ENCODE measurements around the gene PCNX3.

The PCNX3 gene

DNA sequence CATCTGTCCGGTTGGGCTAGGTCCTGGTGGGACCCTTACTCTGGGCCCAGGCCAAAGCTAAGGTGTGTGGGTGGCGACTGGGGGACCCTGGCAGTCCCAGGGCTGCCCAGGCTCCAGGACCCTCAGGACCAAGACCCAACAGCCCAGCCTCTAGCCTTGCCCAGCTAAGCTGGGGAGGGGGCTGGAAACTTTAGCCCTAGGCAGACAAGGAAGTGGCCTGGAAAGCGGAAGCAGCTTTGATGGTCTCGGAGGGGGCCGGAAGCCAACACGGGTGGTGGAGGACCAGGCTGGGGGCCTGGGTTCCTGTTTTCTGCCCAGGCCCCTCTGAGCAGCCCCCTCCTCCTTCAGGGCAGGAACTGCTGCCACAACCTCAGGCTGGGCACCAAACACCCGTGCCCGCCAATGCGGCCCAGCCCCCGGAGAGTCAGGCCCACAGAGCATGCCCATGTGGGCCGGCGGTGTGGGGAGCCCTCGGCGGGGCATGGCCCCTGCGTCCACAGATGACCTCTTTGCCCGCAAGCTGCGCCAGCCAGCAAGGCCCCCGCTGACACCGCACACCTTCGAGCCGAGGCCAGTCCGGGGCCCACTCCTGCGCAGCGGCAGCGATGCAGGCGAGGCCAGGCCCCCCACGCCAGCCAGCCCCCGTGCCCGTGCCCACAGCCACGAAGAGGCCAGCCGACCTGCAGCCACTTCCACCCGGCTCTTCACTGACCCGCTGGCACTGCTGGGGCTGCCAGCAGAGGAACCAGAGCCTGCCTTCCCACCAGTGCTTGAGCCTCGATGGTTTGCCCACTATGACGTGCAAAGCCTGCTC is 25.1 kb downstream of the PCNX3 start:
- no peak for DNase-seq (ENCODE audit: low read depth)

DNA sequence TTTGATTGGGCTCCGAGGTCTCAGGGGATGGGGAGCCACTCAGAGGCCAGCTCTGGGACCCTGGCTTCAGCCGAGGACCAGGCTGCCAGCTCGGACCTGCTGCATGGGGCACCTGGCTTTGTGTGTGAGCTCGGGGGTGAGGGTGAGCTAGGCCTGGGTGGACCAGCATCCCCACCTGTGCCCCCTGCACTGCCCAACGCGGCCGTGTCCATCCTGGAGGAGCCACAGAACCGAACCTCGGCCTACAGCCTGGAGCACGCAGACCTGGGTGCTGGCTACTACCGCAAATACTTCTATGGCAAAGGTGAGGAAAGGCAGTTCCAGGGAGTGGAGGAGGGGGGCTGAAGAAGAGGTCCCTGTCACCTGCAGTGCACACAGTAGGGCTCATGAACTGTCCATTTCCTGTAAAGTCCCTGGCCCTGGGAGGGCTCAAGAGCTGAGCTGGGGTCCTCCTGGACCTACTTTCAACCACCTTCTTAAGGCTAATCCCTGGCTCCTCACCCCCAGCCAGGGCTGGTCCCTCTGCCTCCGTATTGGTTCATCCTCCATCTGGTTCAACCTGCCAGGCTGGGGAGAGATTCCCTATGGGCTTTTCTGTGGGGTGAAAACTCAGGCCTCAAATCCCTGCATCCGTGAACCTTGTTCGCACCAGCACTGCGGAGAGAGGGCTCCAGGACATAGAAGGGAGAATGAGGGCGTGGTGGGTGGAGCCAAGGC is 25.9 kb downstream of the PCNX3 start:
- no peak for DNase-seq (ENCODE audit: low read depth)

DNA sequence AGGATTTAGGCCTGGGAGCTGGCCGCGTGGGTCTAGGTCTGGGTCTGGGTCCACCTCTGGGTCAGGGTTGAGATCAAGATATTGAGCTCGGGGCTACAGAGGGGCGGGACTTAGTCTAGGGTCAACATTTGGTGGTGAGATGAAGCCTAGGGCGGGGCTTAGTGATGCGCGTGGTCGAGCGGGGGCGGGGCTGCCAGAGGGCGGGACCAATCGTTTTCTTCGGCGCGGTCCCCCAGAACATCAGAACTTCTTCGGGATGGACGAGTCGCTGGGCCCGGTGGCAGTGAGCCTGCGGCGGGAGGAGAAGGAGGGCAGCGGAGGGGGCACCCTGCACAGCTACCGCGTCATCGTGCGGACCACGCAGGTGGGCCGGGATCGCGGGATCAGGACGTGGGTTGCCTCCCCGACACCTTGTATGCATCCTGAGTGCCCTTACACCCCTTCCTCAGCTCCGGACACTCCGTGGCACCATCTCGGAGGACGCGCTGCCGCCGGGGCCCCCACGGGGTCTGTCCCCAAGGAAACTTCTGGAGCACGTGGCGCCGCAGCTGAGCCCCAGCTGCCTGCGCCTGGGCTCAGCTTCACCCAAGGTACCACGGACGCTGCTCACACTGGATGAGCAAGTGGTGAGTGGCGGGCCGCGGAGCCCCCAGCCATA is 26.6 kb downstream of the PCNX3 start:
- DNase-seq (ENCODE audit: low read depth), result no peak

DNA sequence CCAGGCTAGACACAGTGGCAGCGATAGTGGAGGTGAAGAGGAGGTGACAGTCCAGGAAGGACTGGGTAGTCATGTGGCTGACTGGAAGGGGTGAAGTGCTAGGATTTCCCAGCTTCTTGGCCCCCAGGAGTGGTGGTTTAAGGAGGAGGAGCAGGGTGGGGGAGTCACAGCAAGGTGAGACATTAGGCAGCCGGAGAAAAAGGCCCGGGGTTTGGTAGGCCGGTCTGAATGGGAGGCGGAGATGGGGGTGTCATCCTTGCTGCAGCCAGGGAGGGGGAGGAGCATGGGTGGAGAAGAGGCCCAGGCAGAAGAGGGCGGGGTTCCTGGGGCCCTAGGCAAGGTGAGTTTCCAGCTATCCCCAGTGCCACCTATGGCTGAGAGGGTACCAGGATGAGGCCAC is 28.4 kb downstream of the PCNX3 start:
- DNase-seq (ENCODE audit: low read depth), result no peak

DNA sequence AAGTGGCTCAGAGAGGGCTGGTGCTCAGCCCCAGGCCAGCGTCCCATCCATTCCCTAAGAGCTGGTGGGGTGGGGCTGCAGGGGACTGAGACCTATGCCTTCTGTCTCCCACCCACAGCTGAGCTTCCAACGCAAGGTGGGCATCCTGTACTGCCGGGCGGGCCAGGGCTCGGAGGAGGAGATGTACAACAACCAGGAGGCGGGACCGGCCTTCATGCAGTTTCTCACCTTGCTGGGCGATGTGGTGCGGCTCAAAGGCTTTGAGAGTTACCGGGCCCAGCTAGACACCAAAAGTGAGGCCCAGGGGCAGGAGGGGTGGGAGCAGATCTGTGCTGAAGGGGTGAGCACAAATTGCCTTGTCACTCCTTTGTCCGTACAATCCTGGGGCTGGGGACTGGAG is 29.3 kb downstream of the PCNX3 start:
- DNase-seq (ENCODE audit: low read depth), result no peak

DNA sequence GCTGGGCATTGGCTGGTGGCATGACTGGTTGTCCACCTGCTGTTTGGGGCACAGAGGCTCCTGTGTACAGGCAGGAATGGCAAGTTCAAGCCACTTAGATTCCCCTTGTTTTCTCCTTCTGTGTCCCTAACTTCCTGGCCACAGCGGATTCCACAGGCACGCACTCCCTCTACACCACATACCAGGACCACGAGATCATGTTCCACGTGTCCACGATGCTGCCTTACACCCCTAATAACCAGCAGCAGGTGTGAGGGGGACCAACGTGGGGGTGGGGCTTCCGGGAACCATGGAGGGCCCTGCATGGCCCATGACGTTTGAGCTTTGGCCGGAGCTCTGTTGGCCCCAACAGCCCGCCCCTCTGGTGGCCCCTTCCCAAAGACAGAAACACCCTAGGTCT is 30.1 kb downstream of the PCNX3 start:
- no peak for DNase-seq (ENCODE audit: low read depth)

DNA sequence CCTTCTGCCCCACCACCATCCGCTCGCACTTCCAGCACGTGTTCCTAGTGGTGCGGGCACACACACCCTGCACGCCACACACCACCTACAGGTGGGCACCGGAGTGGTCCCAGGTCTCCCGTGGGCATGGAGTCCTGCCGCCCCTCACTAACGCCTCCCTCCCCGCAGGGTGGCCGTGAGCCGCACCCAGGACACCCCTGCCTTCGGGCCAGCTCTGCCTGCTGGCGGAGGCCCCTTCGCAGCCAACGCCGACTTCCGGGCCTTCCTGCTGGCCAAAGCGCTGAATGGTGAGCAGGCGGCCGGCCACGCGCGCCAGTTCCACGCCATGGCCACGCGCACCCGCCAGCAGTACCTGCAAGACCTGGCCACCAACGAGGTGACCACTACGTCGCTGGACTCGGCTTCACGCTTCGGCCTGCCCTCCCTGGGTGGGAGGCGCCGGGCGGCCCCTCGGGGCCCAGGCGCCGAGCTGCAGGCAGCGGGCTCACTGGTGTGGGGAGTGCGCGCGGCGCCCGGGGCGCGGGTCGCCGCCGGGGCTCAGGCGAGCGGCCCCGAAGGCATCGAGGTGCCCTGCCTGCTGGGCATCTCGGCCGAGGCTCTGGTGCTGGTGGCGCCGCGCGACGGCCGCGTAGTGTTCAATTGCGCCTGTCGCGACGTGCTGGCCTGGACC is 30.8 kb downstream of the PCNX3 start:
- DNase-seq (ENCODE audit: low read depth), result no peak

DNA sequence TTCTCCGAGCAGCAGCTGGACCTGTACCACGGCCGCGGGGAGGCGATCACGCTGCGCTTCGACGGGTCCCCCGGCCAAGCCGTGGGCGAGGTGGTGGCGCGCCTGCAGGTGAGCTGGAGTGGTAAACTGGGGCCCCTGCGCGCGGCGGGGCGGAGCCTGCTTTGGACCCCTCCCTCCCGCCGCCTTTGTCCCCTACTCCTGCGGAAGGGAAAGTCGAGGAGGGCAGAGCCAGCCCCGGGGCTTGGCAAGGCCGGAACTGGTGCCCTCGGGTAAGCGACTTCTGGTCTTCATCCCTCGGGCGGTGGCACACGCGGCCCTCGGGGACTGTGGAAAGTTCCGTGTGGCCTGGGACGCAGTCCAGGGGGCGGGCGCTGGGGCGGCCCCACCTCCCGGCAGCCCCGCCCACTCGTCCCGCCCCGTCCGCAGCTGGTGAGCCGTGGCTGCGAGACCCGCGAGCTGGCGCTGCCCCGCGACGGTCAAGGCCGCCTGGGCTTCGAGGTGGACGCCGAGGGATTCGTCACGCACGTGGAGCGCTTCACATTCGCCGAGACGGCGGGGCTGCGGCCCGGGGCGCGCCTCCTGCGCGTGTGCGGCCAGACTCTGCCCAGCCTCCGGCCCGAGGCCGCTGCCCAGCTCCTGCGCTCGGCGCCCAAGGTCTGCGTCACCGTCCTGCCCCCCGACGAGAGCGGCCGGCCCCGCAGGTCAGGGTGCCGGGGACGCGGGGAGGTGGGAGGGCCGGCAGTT is 31.6 kb downstream of the PCNX3 start:
- DNase-seq (ENCODE audit: low read depth), result no peak

DNA sequence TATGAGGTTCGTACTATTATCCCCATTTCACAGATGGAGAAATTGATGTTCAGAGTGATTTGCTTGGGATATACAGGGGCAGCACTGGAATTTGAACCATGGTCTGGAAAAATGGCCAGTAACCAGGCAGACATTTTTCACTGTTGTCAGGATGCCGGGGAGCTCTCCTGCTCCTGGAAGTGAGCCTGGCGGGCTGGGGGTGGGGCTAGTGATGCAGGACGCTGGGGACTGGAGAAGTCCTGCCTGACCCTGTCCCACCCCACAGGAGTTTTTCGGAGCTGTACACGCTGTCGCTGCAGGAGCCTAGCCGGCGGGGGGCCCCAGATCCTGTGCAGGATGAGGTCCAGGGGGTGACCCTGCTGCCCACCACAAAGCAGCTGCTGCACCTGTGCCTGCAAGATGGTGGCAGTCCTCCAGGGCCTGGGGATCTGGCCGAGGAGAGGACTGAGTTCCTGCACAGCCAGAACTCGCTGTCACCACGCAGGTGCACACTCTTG is 33.5 kb downstream of the PCNX3 start:
- no peak for DNase-seq (ENCODE audit: low read depth)

DNA sequence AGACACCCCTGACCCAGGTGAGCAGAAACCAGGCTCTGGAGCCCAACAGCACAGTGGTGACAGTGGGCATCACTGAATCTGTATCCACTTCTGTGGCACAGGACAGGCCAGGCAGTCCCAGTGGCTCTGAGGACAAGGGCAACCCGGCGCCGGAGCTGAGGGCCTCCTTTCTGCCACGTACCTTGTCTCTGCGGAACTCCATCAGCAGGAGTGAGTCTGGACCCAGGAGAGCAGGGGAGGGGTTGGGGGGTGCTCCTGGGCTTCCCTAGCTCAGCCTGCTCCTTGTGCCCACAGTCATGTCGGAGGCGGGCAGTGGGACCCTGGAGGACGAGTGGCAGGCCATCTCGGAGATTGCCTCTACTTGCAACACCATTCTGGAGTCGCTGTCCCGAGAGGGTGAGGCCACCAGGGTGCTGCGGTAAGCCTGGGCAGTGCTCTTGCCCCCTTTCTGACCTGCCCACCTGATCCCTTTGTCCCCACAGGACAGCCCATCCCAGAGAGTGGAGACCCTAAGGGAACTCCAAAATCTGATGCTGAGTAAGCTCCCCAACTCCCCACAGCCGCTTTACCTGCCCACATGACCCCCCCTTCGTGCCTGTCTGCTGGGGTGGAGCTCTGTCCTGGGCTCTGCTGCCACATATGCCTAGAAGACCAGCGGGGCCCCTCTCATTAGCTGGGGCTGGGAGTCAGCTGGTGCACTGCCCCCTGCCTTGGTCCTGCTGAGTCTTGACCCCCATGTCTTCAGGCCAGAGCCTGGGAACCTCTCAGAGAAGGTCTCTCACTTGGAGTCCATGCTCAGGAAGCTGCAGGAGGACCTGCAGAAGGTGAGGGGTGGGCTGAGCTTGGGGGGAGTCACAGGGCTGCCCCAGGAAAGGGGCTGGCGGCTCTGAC is 34.3 kb downstream of the PCNX3 start:
- no peak for DNase-seq (ENCODE audit: low read depth)

DNA sequence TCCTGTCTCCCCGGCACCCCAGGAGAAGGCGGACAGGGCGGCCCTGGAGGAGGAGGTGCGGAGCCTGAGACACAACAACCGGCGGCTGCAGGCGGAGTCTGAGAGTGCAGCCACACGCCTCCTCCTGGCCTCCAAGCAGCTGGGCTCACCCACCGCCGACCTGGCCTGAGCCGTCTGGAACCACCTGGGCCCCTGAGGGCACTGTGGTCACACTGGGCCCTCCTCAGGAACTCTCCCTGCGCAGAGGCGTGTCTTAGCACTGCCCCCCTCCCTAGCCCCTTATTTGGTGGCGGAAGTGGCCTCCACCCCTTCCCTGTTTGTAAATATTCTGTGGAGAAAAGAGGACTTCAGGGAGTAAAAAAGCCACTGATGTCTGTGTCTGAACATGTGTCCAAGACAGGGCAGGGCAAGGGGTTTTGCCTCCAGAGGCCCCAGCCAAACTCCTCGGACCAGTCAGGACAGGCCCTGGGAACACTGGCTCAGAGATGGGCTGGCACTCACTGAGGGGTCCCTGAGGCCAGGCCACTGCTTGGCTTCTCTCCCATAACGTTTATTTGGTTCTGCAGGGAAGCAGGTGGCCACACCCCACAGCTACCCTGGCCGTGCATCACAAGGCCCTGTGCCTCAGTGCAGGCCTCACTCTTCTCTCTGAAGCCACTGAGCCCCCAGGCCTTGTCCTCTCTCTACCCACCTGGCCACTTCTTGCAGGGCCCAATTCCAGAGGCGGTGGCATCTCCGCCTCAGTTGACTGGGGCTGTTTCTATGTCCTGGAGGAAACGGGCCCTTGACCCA is 35.2 kb downstream of the PCNX3 start:
- no peak for DNase-seq (ENCODE audit: low read depth)

DNA sequence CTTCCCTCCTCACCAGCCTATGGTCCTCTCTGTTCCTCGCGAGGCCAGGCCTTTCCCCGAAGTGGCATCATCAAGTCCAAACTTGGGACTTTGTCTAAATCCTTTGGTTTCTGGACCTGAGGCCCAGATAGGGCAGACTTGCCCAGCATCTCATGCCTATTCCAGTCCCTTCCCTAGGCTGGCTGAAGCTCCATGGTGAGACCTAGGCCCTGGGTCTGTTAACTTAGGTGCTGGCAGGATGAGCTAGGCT is 35.7 kb downstream of the PCNX3 start:
- no peak for DNase-seq (ENCODE audit: low read depth)

DNA sequence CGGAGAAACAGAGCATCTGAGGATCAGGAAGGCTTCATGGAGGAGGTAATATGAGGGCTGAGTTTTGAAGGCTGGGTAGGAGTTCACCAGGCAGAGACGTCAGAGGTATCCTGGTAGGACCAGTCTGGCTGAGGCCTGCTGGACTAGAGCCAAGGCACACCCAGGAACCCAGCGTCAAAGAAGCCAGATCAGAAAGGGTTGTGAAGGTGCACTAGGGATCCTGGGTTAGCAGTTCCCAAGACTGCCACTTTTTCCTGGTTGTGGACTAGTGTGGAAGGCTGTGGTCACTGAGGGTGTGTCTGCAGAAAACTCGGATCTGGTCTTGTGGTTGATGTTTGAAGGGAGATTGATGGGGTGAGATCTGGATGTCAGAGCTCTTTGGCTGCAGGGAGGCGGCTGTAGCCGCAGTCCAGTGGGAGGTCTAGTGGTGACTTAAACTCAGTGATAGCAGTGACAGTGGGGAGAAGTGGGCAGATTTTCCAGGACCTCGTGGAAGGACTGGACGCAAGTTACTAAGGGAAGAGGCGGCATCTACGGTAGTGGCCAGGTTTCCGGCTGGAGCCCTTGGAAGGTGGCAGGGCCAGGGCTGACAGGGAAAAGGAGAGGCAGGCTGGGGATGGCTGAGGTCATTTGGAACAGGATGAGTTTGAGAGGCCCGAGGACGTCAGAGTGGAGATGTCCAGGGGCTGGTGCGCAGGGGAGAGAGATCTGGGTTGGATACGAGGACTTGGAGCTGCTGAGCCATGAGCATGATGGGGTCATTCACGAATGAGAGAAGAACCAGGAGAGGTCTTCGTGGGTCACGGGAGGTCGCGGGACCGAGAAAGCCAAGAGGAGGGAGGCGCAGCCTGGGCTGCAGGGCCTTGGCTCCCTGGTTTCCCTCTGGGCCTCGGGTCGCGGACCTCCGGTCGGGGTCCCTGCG is 36.3 kb downstream of the PCNX3 start:
- no peak for DNase-seq (ENCODE audit: low read depth)

DNA sequence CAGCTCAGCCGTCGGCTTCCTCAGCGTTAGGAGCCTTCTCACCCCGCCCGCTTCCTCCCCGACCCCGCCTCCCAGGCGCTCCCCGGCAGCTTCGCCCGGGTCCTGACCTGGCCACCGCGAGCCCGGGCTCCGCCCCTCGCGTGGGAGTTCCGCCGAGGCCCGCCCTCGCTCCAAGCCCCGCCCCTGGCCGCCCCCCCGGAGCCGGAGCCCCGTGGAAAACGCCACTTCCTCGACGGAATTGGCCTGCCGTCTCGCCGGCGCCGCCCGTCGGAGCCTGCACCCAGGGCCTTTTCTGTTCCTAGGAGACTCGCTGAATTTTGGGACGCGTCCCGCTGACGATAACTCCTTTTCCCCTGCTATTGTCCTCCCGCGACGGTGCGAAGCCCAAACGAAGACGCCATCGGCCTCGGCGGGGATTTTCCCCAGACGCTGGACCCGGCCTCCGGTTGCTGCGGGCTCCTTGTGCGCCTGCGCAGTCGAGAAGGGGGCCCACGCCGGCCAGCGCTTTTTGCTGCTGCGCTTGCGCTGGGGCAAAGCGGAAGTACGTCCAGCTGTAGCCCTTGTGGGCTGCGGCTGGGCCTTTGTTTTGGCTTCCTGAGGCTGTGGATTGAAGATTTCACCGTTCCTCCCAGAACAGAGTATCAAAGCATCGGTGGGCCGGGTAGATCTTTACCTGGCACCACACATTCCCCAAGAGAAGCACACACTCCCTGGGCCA is 37.1 kb downstream of the PCNX3 start:
- peak; percentile 80 for DNase-seq (ENCODE audit: low read depth)

DNA sequence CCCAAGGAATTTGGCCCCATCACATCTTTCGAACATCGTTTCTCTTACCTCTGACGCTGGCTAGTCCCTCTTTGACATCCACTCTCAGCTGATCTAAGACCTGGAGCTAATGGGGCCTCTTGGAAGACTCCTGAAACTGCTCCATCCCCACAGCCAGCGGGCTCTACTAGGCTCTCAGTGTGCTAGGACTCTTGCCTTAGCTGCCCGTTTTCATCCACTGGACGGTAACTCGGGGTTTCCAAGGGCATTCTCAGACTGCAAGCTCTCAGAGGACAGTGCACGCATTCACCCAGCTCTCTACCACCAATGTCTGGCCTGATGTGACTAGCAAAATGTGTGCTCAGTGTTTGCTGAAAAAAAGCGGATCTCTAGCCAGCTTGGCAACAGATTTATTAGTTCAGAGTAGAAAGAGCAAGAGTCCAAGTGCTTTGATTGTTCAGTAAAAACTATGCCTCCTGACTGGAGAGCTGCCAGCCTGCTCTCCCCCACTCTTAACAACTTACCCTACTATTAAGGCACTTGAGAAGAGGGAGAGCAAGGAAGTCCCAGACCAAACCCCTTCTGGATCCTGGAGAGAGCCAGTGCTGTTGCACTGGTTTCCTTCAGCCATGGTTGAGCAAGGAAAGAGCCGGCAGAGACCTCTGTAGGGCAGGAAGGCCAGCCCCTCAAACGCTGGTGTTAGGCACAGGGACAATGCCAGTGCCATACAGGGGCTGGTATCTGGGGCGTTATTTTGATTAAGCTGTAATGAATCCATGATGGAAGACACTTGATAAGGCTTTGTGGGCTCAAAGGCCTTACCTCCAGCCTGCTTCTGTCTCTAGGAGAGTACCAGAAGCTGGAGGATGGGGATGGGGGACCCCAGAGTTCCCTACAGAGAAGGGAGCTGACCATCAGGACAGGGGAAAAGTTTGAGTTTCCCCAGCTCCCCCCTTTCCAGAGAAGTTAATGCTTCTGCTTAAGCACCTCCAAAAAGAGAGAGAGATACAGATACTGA is 38.0 kb downstream of the PCNX3 start:
- DNase-seq (ENCODE audit: low read depth), result no peak

DNA sequence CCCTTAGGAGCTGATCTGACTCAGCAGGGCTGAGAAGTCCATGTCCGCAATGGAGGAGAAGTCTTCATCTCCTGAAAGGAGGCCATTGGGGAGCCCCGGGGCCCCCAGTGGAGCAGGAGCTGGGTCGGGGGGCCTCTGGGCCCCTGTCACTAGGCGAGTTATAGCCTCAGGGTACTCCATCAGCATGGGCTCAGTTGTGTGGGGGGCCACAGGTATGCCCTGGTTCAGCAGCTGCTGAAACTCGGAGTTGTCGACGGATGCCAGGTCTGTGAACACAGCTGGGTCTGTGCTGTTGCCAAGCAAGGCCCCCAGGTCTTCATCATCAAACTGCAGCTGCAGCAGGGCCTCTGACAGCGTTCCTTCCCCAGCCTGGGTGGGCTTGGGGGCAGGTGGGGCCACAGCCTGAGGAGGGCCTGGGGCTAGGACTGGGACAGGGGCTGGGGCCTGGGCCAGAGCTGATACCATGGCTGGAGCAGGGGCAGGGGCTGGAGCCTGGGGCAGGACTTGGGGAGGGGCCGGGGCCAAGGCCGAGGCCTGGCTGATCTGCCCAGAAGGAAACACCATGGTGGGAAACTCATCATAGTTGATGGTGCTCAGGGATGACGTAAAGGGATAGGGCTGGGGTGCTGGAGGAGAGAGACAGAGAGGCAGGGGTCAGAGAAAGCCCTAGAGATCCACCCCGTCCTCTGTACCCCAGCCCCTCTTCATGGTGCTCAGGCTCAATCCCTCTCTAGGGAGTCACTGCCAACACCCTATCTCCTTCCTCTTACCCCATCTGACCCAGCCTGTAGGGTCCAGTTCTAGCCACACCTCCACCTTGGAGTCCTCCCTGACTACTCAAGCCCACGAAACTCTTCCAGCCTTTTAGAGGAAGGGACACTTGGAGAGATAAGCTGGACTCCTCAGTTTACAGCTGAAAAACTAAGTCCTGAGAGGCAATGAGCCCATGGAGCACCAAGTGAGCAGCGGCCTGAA is 39.1 kb downstream of the PCNX3 start:
- no peak for DNase-seq (ENCODE audit: low read depth)
